ENCODE measurements around the gene COL6A1.

- TF ChIP-seq, protein P1, sequence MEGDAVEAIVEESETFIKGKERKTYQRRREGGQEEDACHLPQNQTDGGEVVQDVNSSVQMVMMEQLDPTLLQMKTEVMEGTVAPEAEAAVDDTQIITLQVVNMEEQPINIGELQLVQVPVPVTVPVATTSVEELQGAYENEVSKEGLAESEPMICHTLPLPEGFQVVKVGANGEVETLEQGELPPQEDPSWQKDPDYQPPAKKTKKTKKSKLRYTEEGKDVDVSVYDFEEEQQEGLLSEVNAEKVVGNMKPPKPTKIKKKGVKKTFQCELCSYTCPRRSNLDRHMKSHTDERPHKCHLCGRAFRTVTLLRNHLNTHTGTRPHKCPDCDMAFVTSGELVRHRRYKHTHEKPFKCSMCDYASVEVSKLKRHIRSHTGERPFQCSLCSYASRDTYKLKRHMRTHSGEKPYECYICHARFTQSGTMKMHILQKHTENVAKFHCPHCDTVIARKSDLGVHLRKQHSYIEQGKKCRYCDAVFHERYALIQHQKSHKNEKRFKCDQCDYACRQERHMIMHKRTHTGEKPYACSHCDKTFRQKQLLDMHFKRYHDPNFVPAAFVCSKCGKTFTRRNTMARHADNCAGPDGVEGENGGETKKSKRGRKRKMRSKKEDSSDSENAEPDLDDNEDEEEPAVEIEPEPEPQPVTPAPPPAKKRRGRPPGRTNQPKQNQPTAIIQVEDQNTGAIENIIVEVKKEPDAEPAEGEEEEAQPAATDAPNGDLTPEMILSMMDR (IDR thresholded peaks at IDR 0.05), result no peak
- TF ChIP-seq EP300 (IDR thresholded peaks at IDR 0.05), result no peak
- no peak for TF ChIP-seq POLR2A (IDR thresholded peaks at IDR 0.05)
These were observed 38.6 kb upstream of the COL6A1 start for GRCh38 chr21:45942755-45943629.
